G401 (cell line): ENCODE measurements around the gene ZBTB46. TPM values are rescaled to one million over a fixed set of nuclear protein-coding genes. Genes with fewer than 3 reads are reported as not detected.

Experiments used
- DNase-seq: peaks from one replicate; pipeline ENCODE4 v3.0.0-alpha.2; 2015; ENCODE audit warnings: low spot score
- in situ Hi-C: cut with HindIII; loops from 2 replicates; pipeline ENCODE4 v1.10.0; 2016; ENCODE audit warnings: low sequenced_read_pairs, mixed read lengths
- total RNA-seq: library from RNA; depleted of rRNA; stranded (reverse); fragments of >200 nt; shearing (Covaris generic); gene quantifications from 2 replicates; pipeline ENCODE4 v1.2.3, GENCODE V29; 2014; rRNA removed

The ZBTB46 gene
- total RNA-seq, 1 experiment from 2014 or later = 42.5 TPM

GRCh38 chr20:63694584-63695423, 136.3 kb downstream of the ZBTB46 start:
- no peak for DNase-seq
- in situ Hi-C loops = no loop called here

GRCh38 chr20:63693733-63694583, 137.1 kb downstream of the ZBTB46 start:
- in situ Hi-C loops = no loop called here

More at GRCh38 chr20:63693733-63694583, 137.1 kb downstream of the ZBTB46 start:
- no peak for DNase-seq

Other genes with a start within 250 kb of the ZBTB46 start
- 19.3 and 19.7 TPM in 2 replicates for gene GMEB2, start 204.2 kb downstream of the ZBTB46 start, total RNA-seq
- 179 and 180 TPM in 2 replicates for gene STMN3, start 177.8 kb downstream of the ZBTB46 start, total RNA-seq
- gene RTEL1, start 173.0 kb downstream of the ZBTB46 start, total RNA-seq = 18.5 and 18.7 TPM in 2 replicates
- gene TNFRSF6B, start 134.6 kb downstream of the ZBTB46 start, total RNA-seq = not detected in 2 replicates
- gene ARFRP1, start 123.3 kb downstream of the ZBTB46 start, total RNA-seq = 33.0 and 36.7 TPM in 2 replicates
- gene ZGPAT, start 123.2 kb downstream of the ZBTB46 start, total RNA-seq = 49.4 and 52.7 TPM in 2 replicates
- 12.6 and 15.1 TPM in 2 replicates for gene LIME1, start 94.6 kb downstream of the ZBTB46 start, total RNA-seq
- gene SLC2A4RG, start 91.5 kb downstream of the ZBTB46 start, total RNA-seq = 71.8 and 118 TPM in 2 replicates
- 0.74 TPM in 1 of 2 replicates, not detected in the other for gene ABHD16B, start 30.2 kb upstream of the ZBTB46 start, total RNA-seq
- gene TPD52L2, start 34.0 kb upstream of the ZBTB46 start, total RNA-seq = 129 and 141 TPM in 2 replicates
- 38.6 and 43.6 TPM in 2 replicates for gene DNAJC5, start 63.9 kb upstream of the ZBTB46 start, total RNA-seq
- gene UCKL1, start 125.2 kb upstream of the ZBTB46 start, total RNA-seq = 19.9 and 20.1 TPM in 2 replicates
- 5.5 and 5.9 TPM in 2 replicates for gene ZNF512B, start 138.7 kb upstream of the ZBTB46 start, total RNA-seq
- gene SAMD10, start 148.4 kb upstream of the ZBTB46 start, total RNA-seq = 1.4 TPM in 1 of 2 replicates, not detected in the other
- gene PRPF6, start 149.9 kb upstream of the ZBTB46 start, total RNA-seq = 91.4 and 111 TPM in 2 replicates
- 0.81 and 1.8 TPM in 2 replicates for gene C20orf204, start 204.9 kb upstream of the ZBTB46 start, total RNA-seq
- gene SOX18, start 218.4 kb upstream of the ZBTB46 start, total RNA-seq = 1.2 TPM in 1 of 2 replicates, not detected in the other
- gene TCEA2, start 231.9 kb upstream of the ZBTB46 start, total RNA-seq = 29.2 and 44.0 TPM in 2 replicates
- gene RGS19, start 248.3 kb upstream of the ZBTB46 start, total RNA-seq = 32.9 and 33.4 TPM in 2 replicates
- gene OPRL1, start 248.8 kb upstream of the ZBTB46 start, total RNA-seq = 4.2 and 5.0 TPM in 2 replicates